Keratinocyte (primary cell): ENCODE data around the gene TAS1R3. TPM values are rescaled to one million over a fixed set of nuclear protein-coding genes. Genes with fewer than 3 reads are reported as not detected.

Experiments
- DNase-seq: peaks from one replicate; pipeline ENCODE4 v3.0.0-alpha.2; 2011; ENCODE audit warnings: low read depth, missing footprints, low spot score
- FAIRE-seq: peaks from 2 replicates; lab custom pipeline; 2011; peaks lifted over from hg19 to GRCh38; lab: Jason Lieb, UNC
- H2AFZ ChIP-seq: 2 replicates; pipeline ENCODE4 v1.6.0; 2012; ENCODE audit warnings: low read length, control low read depth, inconsistent platforms; ENCODE audit not compliant: control insufficient read depth
- H3K27ac ChIP-seq: 2 replicates; pipeline ENCODE4 v1.5.1; 2011; ENCODE audit warnings: low read length; ENCODE audit not compliant: control insufficient read depth, insufficient read depth
- H3K27me3 ChIP-seq: 3 replicates; pipeline ENCODE4 v1.6.0; 2011; ENCODE audit warnings: low read length; ENCODE audit not compliant: control insufficient read depth, insufficient read depth; ENCODE audit errors: extremely low read depth
- H3K36me3 ChIP-seq, 2 experiments: 2 replicates in 1 of 2; 3 replicates in 1 of 2; pipeline ENCODE4 v1.5.1; 2011; ENCODE audit warnings: low read length in 2 of 2, mild to moderate bottlenecking in 1 of 2; ENCODE audit not compliant: control insufficient read depth in 2 of 2, insufficient read depth in 2 of 2; ENCODE audit errors: extremely low read depth in 1 of 2
- H3K4me1 ChIP-seq: 3 replicates; pipeline ENCODE4 v1.5.1; 2011; ENCODE audit warnings: low read length; ENCODE audit not compliant: control insufficient read depth, insufficient read depth; ENCODE audit errors: extremely low read depth
- H3K4me2 ChIP-seq: 3 replicates; pipeline ENCODE4 v1.6.0; 2011; ENCODE audit warnings: low read depth, low read length; ENCODE audit not compliant: control insufficient read depth, insufficient read depth; ENCODE audit errors: extremely low read depth
- H3K4me3 ChIP-seq, 3 experiments: fragments of 200-600 bp in 1 of 3; sonication (generic) in 1 of 3; 2 replicates in 2 of 3; 3 replicates in 1 of 3; pipeline ENCODE4 v1.5.1; 2011 to 2016; ENCODE audit warnings: low read length in 3 of 3, mild to moderate bottlenecking in 3 of 3, control low read depth in 2 of 3, inconsistent platforms in 1 of 3, low read depth in 1 of 3, mixed read lengths in 1 of 3, mixed run types in 1 of 3, moderate library complexity in 1 of 3; ENCODE audit not compliant: control insufficient read depth in 2 of 3, insufficient read depth in 2 of 3; ENCODE audit errors: extremely low read depth in 1 of 3
- H3K79me2 ChIP-seq: 2 replicates; pipeline ENCODE4 v1.6.0; 2012; ENCODE audit warnings: low read length; ENCODE audit not compliant: control insufficient read depth, insufficient read depth
- H3K9ac ChIP-seq: 3 replicates; pipeline ENCODE4 v1.6.0; 2011; ENCODE audit warnings: low read length; ENCODE audit not compliant: control insufficient read depth, insufficient read depth; ENCODE audit errors: extremely low read depth
- H3K9me1 ChIP-seq: 3 replicates; pipeline ENCODE4 v1.6.0; 2011; ENCODE audit warnings: low read length; ENCODE audit not compliant: control insufficient read depth, insufficient read depth; ENCODE audit errors: extremely low read depth
- H3K9me3 ChIP-seq: 2 replicates; pipeline ENCODE4 v1.5.1; 2012; ENCODE audit warnings: low read depth, low read length; ENCODE audit not compliant: control insufficient read depth
- H4K20me1 ChIP-seq: 3 replicates; pipeline ENCODE4 v1.6.0; 2011; ENCODE audit warnings: low read length; ENCODE audit not compliant: control insufficient read depth, insufficient read depth; ENCODE audit errors: extremely low read depth
- EZH2 ChIP-seq: IDR thresholded peaks from one replicate; pipeline ENCODE4 v1.6.1; 2012; ENCODE audit warnings: inconsistent platforms, mild to moderate bottlenecking, low read length, moderate library complexity
- dilution Hi-C: fragments of 300-500 bp; cut with MboI; formaldehyde crosslinking; loops from one replicate; pipeline ENCODE4 v1.7.0; 2020; ENCODE audit warnings: low sequenced_read_pairs; ENCODE audit not compliant: extremely low pct_ligation_motif_present
- polyA plus RNA-seq, 5 experiments: library from polyadenylated mRNA; depleted of rRNA in 3 of 5; stranded (reverse) in 3 of 5; stranded (forward) in 1 of 5; unstranded in 1 of 5; fragments of >200 nt; gene quantifications; 1 replicate in 1 of 5; 2 replicates in 3 of 5; 3 replicates in 1 of 5; pipeline versions ENCODE4 v1.2.1 to v1.2.3, GENCODE V29; 2011 to 2012; ENCODE audit warnings: missing spikeins in 2 of 5, low read depth in 1 of 5, low replicate concordance in 1 of 5
- TF ChIP-seq, protein P1 (sequence below), 3 experiments: IDR thresholded peaks in 1 of 3; conservative IDR thresholded peaks in 1 of 3; optimal IDR thresholded peaks in 1 of 3; 2 replicates in 2 of 3; 3 replicates in 1 of 3; pipeline versions ENCODE3 to v1.5.1; 2011; ENCODE audit warnings: low read length in 3 of 3, mild to moderate bottlenecking in 3 of 3, moderate library complexity in 2 of 3, control low read depth in 1 of 3, inconsistent platforms in 1 of 3; ENCODE audit not compliant: insufficient read depth in 2 of 3; ENCODE audit errors: extremely low read depth in 1 of 3

The TAS1R3 gene
- polyA plus RNA-seq, 1 donor (not counting 4 experiments of a cell fraction or from before 2014, with no cell fraction given) = 0.04 TPM

DNA sequence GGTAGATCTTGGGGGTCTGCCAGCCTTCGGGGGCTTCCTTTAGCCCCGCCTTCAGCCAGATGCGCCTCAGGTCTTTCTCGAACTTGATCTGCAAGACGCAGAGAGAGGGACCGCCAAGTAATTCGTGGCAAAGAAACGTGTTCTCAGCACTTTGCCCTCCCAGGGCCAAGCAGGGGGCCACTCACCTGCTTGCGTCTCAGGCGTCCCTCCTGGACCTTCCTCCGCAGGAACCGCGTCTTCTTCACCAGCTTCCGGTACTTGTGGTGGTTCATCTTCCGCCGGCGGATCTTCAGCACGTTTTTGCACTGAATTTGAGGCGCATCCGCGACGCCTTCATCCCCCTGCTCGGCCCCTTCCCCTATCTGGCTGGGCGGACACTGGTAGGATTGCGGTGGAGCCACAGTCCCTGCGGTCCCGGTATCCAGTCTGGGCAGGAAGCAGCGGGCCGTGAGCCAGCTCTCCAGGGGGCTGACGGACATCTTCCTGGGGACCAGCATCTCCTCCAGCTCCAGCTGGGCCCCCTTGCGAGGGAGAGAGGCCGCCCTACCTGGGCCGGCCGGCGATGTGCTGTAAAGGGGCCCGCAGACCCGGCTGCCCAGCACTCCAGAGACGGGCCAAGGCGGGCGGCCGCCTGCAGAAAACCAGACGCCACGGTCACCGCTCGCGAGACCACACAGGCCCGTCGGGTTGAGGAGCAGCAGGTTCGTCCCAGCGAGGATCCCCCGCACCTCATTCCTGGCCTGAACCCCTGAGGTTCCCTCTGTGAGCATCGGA, 42.9 kb downstream of the TAS1R3 start:
- Histone ChIP-seq H4K20me1 (no peaks in the 10 kb centered on the region), H2AFZ (peak overlapping the region; percentile 27), H3K36me3 (peaks cover 3 to 8% of the 10 kb centered on the region in 2 experiments), H3K9ac (peak overlapping the region; percentile 94), H3K9me3 (no peaks in the 10 kb centered on the region), H3K27ac (peak overlapping the region; percentile 76), H3K4me2 (peak overlapping the region; percentile 97), H3K79me2 (peaks cover 30% of the 10 kb centered on the region), H3K27me3 (no peaks in the 10 kb centered on the region), H3K9me1 (no peaks in the 10 kb centered on the region), H3K4me3 (peak overlapping the region; percentile 89 to 97 (median 89)), H3K4me1 (peaks cover 12% of the 10 kb centered on the region)
- dilution Hi-C loops = no loop called here
- FAIRE-seq (no peak), DNase-seq (no peak)
- TF ChIP-seq EZH2 = no peak
- TF ChIP-seq, protein P1, sequence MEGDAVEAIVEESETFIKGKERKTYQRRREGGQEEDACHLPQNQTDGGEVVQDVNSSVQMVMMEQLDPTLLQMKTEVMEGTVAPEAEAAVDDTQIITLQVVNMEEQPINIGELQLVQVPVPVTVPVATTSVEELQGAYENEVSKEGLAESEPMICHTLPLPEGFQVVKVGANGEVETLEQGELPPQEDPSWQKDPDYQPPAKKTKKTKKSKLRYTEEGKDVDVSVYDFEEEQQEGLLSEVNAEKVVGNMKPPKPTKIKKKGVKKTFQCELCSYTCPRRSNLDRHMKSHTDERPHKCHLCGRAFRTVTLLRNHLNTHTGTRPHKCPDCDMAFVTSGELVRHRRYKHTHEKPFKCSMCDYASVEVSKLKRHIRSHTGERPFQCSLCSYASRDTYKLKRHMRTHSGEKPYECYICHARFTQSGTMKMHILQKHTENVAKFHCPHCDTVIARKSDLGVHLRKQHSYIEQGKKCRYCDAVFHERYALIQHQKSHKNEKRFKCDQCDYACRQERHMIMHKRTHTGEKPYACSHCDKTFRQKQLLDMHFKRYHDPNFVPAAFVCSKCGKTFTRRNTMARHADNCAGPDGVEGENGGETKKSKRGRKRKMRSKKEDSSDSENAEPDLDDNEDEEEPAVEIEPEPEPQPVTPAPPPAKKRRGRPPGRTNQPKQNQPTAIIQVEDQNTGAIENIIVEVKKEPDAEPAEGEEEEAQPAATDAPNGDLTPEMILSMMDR (optimal IDR thresholded peaks at IDR 0.05 in 1 of 3, IDR thresholded peaks at IDR 0.05 in 1 of 3, conservative IDR thresholded peaks at IDR 0.05 in 1 of 3; ENCODE audit: extremely low read depth in 1 of 3, insufficient read depth in 2 of 3, low read length in 3 of 3) = no peak

DNA sequence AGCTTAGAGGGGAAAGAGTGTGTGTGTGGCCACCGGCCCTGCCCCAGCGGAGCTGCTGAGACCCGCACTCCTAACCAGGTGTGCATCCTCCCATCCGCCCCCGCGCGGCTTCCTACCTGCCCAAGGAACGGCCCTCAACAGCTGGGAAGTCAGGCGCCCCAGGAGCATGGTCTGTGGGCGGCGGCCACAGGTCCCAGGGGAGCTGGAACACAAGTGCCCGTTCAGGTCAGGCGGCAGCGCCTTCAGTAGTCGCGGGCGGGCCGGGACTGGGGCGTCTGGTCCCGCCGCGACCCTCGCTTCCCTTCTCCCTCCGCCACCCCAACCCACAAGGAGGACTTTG, 43.5 kb downstream of the TAS1R3 start:
- DNase-seq (no peak), FAIRE-seq (no peak)
- Histone ChIP-seq H3K4me3 (peak overlapping the region; percentile 89 to 97 (median 89)), H3K27ac (peak overlapping the region; percentile 76), H3K4me2 (peak overlapping the region; percentile 97), H3K9me3 (no peaks in the 10 kb centered on the region), H3K79me2 (peaks cover 30% of the 10 kb centered on the region), H2AFZ (peak overlapping the region; percentile 43), H3K36me3 (peaks cover 3 to 8% of the 10 kb centered on the region in 2 experiments), H3K27me3 (no peaks in the 10 kb centered on the region), H4K20me1 (no peaks in the 10 kb centered on the region), H3K9ac (peak overlapping the region; percentile 94), H3K9me1 (no peaks in the 10 kb centered on the region), H3K4me1 (peaks cover 12% of the 10 kb centered on the region)
- TF ChIP-seq, protein P1 (optimal IDR thresholded peaks at IDR 0.05 in 1 of 3, IDR thresholded peaks at IDR 0.05 in 1 of 3, conservative IDR thresholded peaks at IDR 0.05 in 1 of 3; ENCODE audit: extremely low read depth in 1 of 3, insufficient read depth in 2 of 3, low read length in 3 of 3) = no peak
- no peak for TF ChIP-seq EZH2
- dilution Hi-C loops = no loop called here
